ENCODE measurements around the gene NUP107.
"Not testable (repeated sequence)": the region's sequence is repeated elsewhere in the genome, so short reads cannot be mapped to it uniquely, and the experiment has no call there.

- TF ChIP-seq CTCF (conservative IDR thresholded peaks at IDR 0.05; ENCODE audit: low read depth, low read length); EZH2phosphoT487 (IDR thresholded peaks at IDR 0.05; ENCODE audit: borderline replicate concordance, low read length): not testable (repeated sequence)
Measured at GRCh38 chr12:68676854-68677253, 9.9 kb upstream of the NUP107 start.

Data from PC-3 (cell line).